ENCODE results near the gene OSBPL9.
A peak's percentile ranks its signal among the peaks of the same experiment; 100 is the strongest.
"Not testable (repeated sequence)": the region's sequence is repeated elsewhere in the genome, so short reads cannot be mapped to it uniquely, and the experiment has no call there.

OSBPL9 gene

GRCh38 chr1:51789342-51789741 is 172.4 kb downstream of the OSBPL9 start:
- Histone ChIP-seq H3K27ac (ENCODE audit: insufficient read depth, low read length, poor library complexity, severe bottlenecking) (no peak overlapping the region), H3K27me3 (replicated peaks; ENCODE audit: control insufficient read depth, insufficient read depth, low read length, poor library complexity, severe bottlenecking) (no peaks in the 10 kb centered on the region), H3K9me3 (ENCODE audit: control insufficient read depth, low read length) (no peaks in the 10 kb centered on the region), H3K4me1 (ENCODE audit: control insufficient read depth, insufficient read depth, low read length, poor library complexity, severe bottlenecking) (no peaks in the 10 kb centered on the region), H3K4me3 (ENCODE audit: insufficient read depth, low read depth, low read length, poor library complexity, severe bottlenecking) (no peak overlapping the region), H3K36me3 (ENCODE audit: control insufficient read depth, insufficient read depth, low read length) (peaks cover 84% of the 10 kb centered on the region)
- DNase-seq = no peak

GRCh38 chr1:51790385-51790784 is 173.5 kb downstream of the OSBPL9 start:
- Histone ChIP-seq H3K4me1 (ENCODE audit: control insufficient read depth, insufficient read depth, low read length, poor library complexity, severe bottlenecking) (no peaks in the 10 kb centered on the region), H3K27ac (ENCODE audit: insufficient read depth, low read length, poor library complexity, severe bottlenecking) (no peak overlapping the region), H3K27me3 (replicated peaks; ENCODE audit: control insufficient read depth, insufficient read depth, low read length, poor library complexity, severe bottlenecking) (no peaks in the 10 kb centered on the region), H3K4me3 (ENCODE audit: insufficient read depth, low read depth, low read length, poor library complexity, severe bottlenecking) (no peak overlapping the region), H3K9me3 (ENCODE audit: control insufficient read depth, low read length) (no peaks in the 10 kb centered on the region), H3K36me3 (ENCODE audit: control insufficient read depth, insufficient read depth, low read length) (peaks cover 85% of the 10 kb centered on the region)
- DNase-seq = no peak

GRCh38 chr1:51791888-51792287 is 175.0 kb downstream of the OSBPL9 start:
- H3K27me3 ChIP-seq (replicated peaks; ENCODE audit: control insufficient read depth, insufficient read depth, low read length, poor library complexity, severe bottlenecking) = no peaks in the 10 kb centered on the region
- H3K4me1 ChIP-seq (ENCODE audit: control insufficient read depth, insufficient read depth, low read length, poor library complexity, severe bottlenecking) = no peaks in the 10 kb centered on the region
- no peaks in the 10 kb centered on the region for H3K9me3 ChIP-seq (ENCODE audit: control insufficient read depth, low read length)
- no peak for DNase-seq
- H3K4me3 ChIP-seq (ENCODE audit: insufficient read depth, low read depth, low read length, poor library complexity, severe bottlenecking) = no peak overlapping the region
- H3K27ac ChIP-seq (ENCODE audit: insufficient read depth, low read length, poor library complexity, severe bottlenecking) = no peak overlapping the region
- H3K36me3 ChIP-seq (ENCODE audit: control insufficient read depth, insufficient read depth, low read length) = peaks cover 76% of the 10 kb centered on the region

GRCh38 chr1:51792864-51793263 is 176.0 kb downstream of the OSBPL9 start:
- peaks cover 70% of the 10 kb centered on the region for H3K36me3 ChIP-seq (ENCODE audit: control insufficient read depth, insufficient read depth, low read length)
- no peaks in the 10 kb centered on the region for H3K4me1 ChIP-seq (ENCODE audit: control insufficient read depth, insufficient read depth, low read length, poor library complexity, severe bottlenecking)
- H3K4me3 ChIP-seq (ENCODE audit: insufficient read depth, low read depth, low read length, poor library complexity, severe bottlenecking) = no peak overlapping the region
- no peaks in the 10 kb centered on the region for H3K27me3 ChIP-seq (replicated peaks; ENCODE audit: control insufficient read depth, insufficient read depth, low read length, poor library complexity, severe bottlenecking)
- no peak for DNase-seq
- H3K27ac ChIP-seq (ENCODE audit: insufficient read depth, low read length, poor library complexity, severe bottlenecking) = peak overlapping the region; percentile 11
- H3K9me3 ChIP-seq (ENCODE audit: control insufficient read depth, low read length) = no peaks in the 10 kb centered on the region

DNA sequence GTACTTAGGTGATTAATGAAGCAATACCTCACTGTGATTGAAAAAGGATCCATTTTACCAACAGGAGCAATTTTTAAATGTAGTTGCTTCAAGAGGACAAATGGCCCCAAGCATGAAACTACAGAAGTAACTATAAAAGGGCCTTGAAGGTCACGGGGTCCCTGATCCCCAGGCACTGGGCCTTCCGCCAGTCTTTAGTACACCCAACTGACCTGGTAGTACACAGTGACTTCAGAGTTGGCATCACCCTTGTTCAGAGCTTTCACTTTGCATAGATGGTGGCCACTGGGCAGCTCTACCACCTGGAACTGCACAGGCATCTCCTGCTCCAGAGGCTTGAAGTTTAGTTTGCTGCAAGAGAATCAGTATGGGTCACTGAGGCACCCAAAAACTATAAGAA is 177.4 kb downstream of the OSBPL9 start:
- Histone ChIP-seq H3K9me3 (ENCODE audit: control insufficient read depth, low read length) (no peaks in the 10 kb centered on the region), H3K4me3 (ENCODE audit: insufficient read depth, low read depth, low read length, poor library complexity, severe bottlenecking) (no peak overlapping the region), H3K4me1 (ENCODE audit: control insufficient read depth, insufficient read depth, low read length, poor library complexity, severe bottlenecking) (no peaks in the 10 kb centered on the region), H3K36me3 (ENCODE audit: control insufficient read depth, insufficient read depth, low read length) (peaks cover 65% of the 10 kb centered on the region), H3K27ac (ENCODE audit: insufficient read depth, low read length, poor library complexity, severe bottlenecking) (no peak overlapping the region), H3K27me3 (replicated peaks; ENCODE audit: control insufficient read depth, insufficient read depth, low read length, poor library complexity, severe bottlenecking) (no peaks in the 10 kb centered on the region)
- DNase-seq = no peak

- peaks cover 65% of the 10 kb centered on the region for H3K36me3 ChIP-seq (ENCODE audit: control insufficient read depth, insufficient read depth, low read length)
- H3K9me3 ChIP-seq (ENCODE audit: control insufficient read depth, low read length) = no peaks in the 10 kb centered on the region
- no peaks in the 10 kb centered on the region for H3K27me3 ChIP-seq (replicated peaks; ENCODE audit: control insufficient read depth, insufficient read depth, low read length, poor library complexity, severe bottlenecking)
- DNase-seq = no peak
- no peak overlapping the region for H3K27ac ChIP-seq (ENCODE audit: insufficient read depth, low read length, poor library complexity, severe bottlenecking)
- no peaks in the 10 kb centered on the region for H3K4me1 ChIP-seq (ENCODE audit: control insufficient read depth, insufficient read depth, low read length, poor library complexity, severe bottlenecking)
- H3K4me3 ChIP-seq (ENCODE audit: insufficient read depth, low read depth, low read length, poor library complexity, severe bottlenecking) = no peak overlapping the region
Observed at GRCh38 chr1:51794868-51795267, 178.0 kb downstream of the OSBPL9 start.

DNA sequence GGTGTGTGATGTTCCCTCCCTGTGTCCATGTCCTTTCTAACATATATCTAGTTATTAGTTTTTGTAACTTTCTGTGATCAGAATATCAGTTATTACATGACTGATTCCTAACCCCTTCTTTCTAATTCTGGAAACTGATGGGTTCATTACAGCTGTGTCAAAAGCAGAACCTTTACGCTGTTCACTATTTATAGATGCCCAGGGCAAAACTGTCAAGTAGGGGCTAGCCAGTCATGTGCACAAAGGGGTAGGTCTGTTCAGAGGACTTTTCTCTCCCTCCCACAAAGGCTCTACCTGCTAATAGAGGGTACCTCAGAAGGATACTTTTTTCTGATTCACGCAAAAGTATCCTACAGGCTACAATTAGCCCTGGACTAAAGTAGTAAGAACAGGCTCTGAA is 182.5 kb downstream of the OSBPL9 start:
- Histone ChIP-seq H3K27me3 (replicated peaks; ENCODE audit: control insufficient read depth, insufficient read depth, low read length, poor library complexity, severe bottlenecking) (no peaks in the 10 kb centered on the region), H3K9me3 (ENCODE audit: control insufficient read depth, low read length) (no peaks in the 10 kb centered on the region), H3K4me1 (ENCODE audit: control insufficient read depth, insufficient read depth, low read length, poor library complexity, severe bottlenecking) (no peaks in the 10 kb centered on the region), H3K27ac (ENCODE audit: insufficient read depth, low read length, poor library complexity, severe bottlenecking) (no peak overlapping the region), H3K36me3 (ENCODE audit: control insufficient read depth, insufficient read depth, low read length) (peaks cover 56% of the 10 kb centered on the region), H3K4me3 (ENCODE audit: insufficient read depth, low read depth, low read length, poor library complexity, severe bottlenecking) (no peak overlapping the region)
- no peak for DNase-seq

DNA sequence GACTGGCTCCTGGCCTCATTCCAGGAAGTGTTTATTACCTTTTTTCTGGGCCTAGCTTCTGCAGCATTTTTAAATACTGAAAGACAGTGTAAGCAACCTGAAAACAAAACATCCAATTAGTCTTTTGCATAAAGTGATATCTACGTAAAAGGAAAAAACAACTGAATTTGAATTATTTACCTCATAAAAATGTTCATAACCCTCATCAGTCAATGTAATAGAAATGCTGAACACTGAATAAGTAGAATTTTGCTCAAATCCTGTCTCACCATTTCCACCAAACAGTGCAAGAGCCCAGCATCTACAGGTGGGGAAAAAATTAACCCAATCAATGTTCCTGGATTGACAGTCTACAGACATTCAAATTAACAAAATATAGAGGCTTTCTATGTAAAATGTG is 197.6 kb downstream of the OSBPL9 start:
- peaks cover 43% of the 10 kb centered on the region for H3K36me3 ChIP-seq (ENCODE audit: control insufficient read depth, insufficient read depth, low read length)
- no peak for DNase-seq
- no peaks in the 10 kb centered on the region for H3K27me3 ChIP-seq (replicated peaks; ENCODE audit: control insufficient read depth, insufficient read depth, low read length, poor library complexity, severe bottlenecking)
- H3K4me3 ChIP-seq (ENCODE audit: insufficient read depth, low read depth, low read length, poor library complexity, severe bottlenecking) = no peak overlapping the region
- H3K9me3 ChIP-seq (ENCODE audit: control insufficient read depth, low read length) = no peaks in the 10 kb centered on the region
- H3K4me1 ChIP-seq (ENCODE audit: control insufficient read depth, insufficient read depth, low read length, poor library complexity, severe bottlenecking) = no peaks in the 10 kb centered on the region
- no peak overlapping the region for H3K27ac ChIP-seq (ENCODE audit: insufficient read depth, low read length, poor library complexity, severe bottlenecking)

DNA sequence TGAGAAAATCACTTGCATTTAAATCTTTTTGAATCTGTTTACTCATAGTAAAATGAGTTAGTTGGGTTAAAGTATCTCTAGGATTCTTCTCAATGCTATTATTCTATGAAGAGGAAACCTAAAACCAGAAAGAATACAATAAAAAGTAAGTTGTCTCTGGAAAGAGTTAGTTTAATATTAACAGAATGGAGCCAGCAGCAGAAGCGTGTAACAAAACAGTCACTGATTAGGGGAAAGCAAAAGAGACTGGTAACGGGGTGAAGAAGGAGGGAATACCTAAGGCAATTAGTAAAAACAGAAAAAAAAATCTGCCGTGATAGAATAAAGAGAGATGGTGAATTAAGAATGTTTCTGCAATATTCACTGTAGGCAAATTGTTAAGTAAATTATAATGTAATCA is 201.6 kb downstream of the OSBPL9 start:
- H3K4me3 ChIP-seq (ENCODE audit: insufficient read depth, low read depth, low read length, poor library complexity, severe bottlenecking) = no peak overlapping the region
- H3K4me1 ChIP-seq (ENCODE audit: control insufficient read depth, insufficient read depth, low read length, poor library complexity, severe bottlenecking) = no peaks in the 10 kb centered on the region
- H3K27ac ChIP-seq (ENCODE audit: insufficient read depth, low read length, poor library complexity, severe bottlenecking) = no peak overlapping the region
- H3K36me3 ChIP-seq (ENCODE audit: control insufficient read depth, insufficient read depth, low read length) = peaks cover 50% of the 10 kb centered on the region
- no peak for DNase-seq
- H3K27me3 ChIP-seq (replicated peaks; ENCODE audit: control insufficient read depth, insufficient read depth, low read length, poor library complexity, severe bottlenecking) = no peaks in the 10 kb centered on the region
- no peaks in the 10 kb centered on the region for H3K9me3 ChIP-seq (ENCODE audit: control insufficient read depth, low read length)

GRCh38 chr1:51819021-51819420 is 202.1 kb downstream of the OSBPL9 start:
- not testable (repeated sequence) for DNase-seq; H3K27ac ChIP-seq (ENCODE audit: insufficient read depth, low read length, poor library complexity, severe bottlenecking); H3K4me3 ChIP-seq (ENCODE audit: insufficient read depth, low read depth, low read length, poor library complexity, severe bottlenecking); H3K27me3 ChIP-seq (replicated peaks; ENCODE audit: control insufficient read depth, insufficient read depth, low read length, poor library complexity, severe bottlenecking); H3K4me1 ChIP-seq (ENCODE audit: control insufficient read depth, insufficient read depth, low read length, poor library complexity, severe bottlenecking); H3K9me3 ChIP-seq (ENCODE audit: control insufficient read depth, low read length)
- H3K36me3 ChIP-seq (ENCODE audit: control insufficient read depth, insufficient read depth, low read length) = peaks cover 46% of the 10 kb centered on the region

DNA sequence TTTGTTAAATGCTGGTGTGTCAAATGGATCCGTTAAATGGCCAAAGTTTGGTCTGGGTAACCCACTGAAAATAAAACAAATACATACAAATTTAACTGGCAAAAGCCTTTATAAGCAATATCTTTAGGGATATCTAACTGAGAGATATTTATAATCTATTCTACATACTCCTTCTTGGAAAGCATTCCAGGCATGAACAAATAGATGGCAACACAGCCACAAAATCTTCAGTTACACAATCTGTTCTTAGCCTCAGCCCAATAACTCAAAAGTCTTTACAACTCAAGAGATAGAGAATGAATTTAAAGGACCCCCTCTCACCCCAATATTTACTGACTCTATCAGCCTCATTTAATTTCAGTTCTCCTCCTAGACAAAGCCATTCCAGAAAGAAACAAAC is 202.9 kb downstream of the OSBPL9 start:
- H3K27me3 ChIP-seq (replicated peaks; ENCODE audit: control insufficient read depth, insufficient read depth, low read length, poor library complexity, severe bottlenecking) = no peaks in the 10 kb centered on the region
- H3K4me3 ChIP-seq (ENCODE audit: insufficient read depth, low read depth, low read length, poor library complexity, severe bottlenecking) = no peak overlapping the region
- no peak overlapping the region for H3K27ac ChIP-seq (ENCODE audit: insufficient read depth, low read length, poor library complexity, severe bottlenecking)
- H3K36me3 ChIP-seq (ENCODE audit: control insufficient read depth, insufficient read depth, low read length) = peaks cover 45% of the 10 kb centered on the region
- no peaks in the 10 kb centered on the region for H3K9me3 ChIP-seq (ENCODE audit: control insufficient read depth, low read length)
- H3K4me1 ChIP-seq (ENCODE audit: control insufficient read depth, insufficient read depth, low read length, poor library complexity, severe bottlenecking) = no peaks in the 10 kb centered on the region
- no peak for DNase-seq
